GM10266 (cell line): Measurements from ENCODE around the gene TECTA.
"Not testable (repeated sequence)": the region's sequence is repeated elsewhere in the genome, so short reads cannot be mapped to it uniquely, and the experiment has no call there.

Experiments
- DNase-seq: peaks from one replicate; pipeline ENCODE4 v3.0.0; 2012; ENCODE audit errors: extremely low spot score
- TF ChIP-seq, protein P1 (sequence below): IDR thresholded peaks from 2 replicates; pipeline ENCODE4 v1.5.1; 2012; ENCODE audit warnings: mild to moderate bottlenecking, low read depth; ENCODE audit not compliant: control insufficient read depth, insufficient read depth; ENCODE audit errors: missing control alignments

Gene TECTA

DNA sequence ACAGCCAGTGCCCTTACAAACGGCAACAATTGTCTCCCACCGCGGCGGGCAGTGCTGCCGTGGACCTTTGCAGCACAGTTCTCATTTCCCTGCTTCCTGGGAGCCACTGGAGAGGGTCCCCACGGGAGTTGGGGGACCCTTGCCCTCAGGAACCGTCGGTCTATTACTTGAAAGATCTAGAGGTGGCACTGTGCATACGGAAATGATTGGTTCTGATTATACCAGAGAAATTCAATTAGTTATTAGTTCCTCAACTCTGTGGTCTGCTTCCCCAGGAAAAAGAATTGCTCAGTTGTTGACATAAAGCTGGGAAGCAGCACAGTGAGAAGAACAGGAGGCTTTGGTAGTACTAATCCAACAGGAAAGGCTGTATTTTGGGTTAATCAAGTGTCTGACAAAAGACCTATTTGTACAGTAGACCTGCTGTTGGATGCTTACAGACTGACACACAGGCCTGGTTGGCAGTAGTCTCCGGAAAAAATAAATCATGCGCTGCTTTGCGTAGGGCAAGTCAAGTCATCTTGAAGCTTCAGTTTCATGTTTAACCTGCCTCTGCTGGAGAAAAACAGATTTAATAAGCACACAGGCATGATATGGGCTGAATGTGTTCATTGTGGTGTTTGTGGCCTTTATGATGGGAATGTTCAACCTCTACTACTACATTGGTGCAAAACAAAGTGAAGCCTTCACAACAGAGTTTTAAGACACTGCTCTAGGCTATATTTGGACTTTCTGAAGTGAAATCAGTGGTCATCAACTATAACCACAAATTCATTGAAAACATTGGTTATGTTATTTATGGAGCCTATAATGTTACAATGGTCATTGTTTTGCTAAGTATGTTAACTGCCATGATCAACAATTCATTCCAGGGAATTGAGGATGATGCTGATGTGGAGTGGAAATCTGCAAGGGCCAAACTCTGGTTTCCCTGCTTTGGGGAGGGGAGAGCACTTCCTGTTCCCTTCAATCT, 136.9 kb downstream of the TECTA start:
- TF ChIP-seq, protein P1, sequence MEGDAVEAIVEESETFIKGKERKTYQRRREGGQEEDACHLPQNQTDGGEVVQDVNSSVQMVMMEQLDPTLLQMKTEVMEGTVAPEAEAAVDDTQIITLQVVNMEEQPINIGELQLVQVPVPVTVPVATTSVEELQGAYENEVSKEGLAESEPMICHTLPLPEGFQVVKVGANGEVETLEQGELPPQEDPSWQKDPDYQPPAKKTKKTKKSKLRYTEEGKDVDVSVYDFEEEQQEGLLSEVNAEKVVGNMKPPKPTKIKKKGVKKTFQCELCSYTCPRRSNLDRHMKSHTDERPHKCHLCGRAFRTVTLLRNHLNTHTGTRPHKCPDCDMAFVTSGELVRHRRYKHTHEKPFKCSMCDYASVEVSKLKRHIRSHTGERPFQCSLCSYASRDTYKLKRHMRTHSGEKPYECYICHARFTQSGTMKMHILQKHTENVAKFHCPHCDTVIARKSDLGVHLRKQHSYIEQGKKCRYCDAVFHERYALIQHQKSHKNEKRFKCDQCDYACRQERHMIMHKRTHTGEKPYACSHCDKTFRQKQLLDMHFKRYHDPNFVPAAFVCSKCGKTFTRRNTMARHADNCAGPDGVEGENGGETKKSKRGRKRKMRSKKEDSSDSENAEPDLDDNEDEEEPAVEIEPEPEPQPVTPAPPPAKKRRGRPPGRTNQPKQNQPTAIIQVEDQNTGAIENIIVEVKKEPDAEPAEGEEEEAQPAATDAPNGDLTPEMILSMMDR: no peak

DNA sequence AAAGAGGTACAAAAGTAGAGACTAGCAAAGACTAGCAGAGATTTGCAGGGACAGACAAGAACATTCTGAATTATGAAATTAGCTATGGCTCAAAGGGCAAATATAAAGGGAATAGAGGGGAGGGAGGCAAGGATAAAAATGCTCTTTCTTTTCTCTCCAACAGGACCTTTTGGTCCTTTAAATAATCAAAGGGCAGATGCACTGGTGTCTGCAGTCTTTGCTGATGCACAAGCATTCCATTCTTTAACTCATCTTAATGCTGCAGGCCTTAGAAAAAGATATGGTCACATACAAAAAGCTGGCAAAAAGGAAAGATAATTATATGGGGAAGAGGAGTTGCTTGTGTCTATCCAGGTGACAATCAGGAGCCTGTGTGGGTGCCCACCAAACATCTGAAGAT, 137.9 kb downstream of the TECTA start:
- TF ChIP-seq, protein P1: no peak
- no peak for DNase-seq

More for the DNA sequence above, 136.9 kb downstream of the TECTA start:
- DNase-seq: no peak

DNA sequence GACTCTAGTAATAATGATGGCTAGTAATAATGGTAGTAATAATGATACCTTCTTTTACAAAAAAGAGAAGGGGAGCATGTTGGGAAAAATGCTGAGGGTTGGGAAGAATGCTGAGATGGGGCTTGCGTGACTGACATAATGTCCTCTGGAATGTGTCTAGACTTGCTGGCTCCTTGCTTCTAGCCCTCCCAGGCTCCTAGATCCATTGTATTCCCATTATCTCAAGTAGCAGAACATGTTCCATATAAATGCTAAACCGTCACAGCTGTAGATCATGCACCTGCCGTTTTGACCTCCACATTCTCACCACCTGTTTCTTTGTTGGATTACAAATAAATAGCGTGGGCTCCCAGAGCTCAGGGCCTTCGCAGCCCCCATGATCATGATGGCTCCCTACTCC, 139.0 kb downstream of the TECTA start:
- not testable (repeated sequence) for DNase-seq

DNA sequence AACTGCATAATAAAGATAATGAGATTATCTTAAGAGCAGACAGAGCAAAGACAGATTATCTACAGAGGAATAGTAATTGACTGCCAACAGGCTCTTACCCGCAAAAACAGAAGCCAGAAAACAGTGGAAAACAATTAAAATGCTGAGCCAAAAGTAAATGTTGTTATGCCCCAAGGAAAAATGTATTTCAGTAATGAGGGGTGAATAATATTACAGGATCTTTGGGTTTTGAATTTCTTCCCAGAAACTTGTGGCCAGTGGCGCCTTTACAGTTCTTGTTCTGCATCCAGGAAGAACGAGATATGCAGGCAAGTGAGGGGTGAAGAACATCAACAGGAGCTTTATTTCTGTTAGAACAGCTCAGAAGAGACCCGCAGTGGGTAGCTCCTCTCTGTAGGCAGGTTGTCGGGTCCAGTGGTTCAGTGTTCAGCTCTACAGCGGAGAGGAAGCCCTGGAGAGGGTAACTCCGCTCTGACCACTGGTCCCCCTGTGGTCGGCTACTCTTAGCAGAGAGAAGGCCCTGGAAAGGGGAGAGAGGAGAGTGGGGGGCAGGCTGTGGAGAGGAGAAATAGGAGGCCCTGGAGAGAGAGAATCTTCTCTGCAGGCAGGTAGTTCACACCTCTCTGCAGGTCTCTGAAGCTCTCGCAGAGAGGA, 139.7 kb downstream of the TECTA start:
- TF ChIP-seq, protein P1: no peak
- no peak for DNase-seq
